GM23248 (cell line): ENCODE measurements around the gene HSP90B1. TPM values are rescaled to one million over a fixed set of nuclear protein-coding genes. Genes with fewer than 3 reads are reported as not detected.

Experiments
- DNase-seq: peaks from one replicate; pipeline ENCODE4 v3.0.0-alpha.2; 2015
- H2AFZ ChIP-seq: fragments of 200-600 bp; sonication (generic); 2 replicates; pipeline ENCODE4 v1.6.1; 2016; ENCODE audit warnings: antibody characterized with exemption
- H3F3A ChIP-seq: fragments of 200-600 bp; sonication (generic); 2 replicates; pipeline ENCODE4 v1.6.1; 2016; ENCODE audit warnings: mild to moderate bottlenecking, antibody characterized with exemption, mixed run types; ENCODE audit not compliant: insufficient read depth
- H3K27ac ChIP-seq: fragments of 200-600 bp; sonication (generic); 2 replicates; pipeline ENCODE4 v1.5.1; 2016; ENCODE audit warnings: mild to moderate bottlenecking
- H3K27me3 ChIP-seq: fragments of 200-600 bp; sonication (generic); replicated peaks from 2 replicates; pipeline ENCODE4 v1.6.1; 2016; ENCODE audit warnings: mild to moderate bottlenecking; ENCODE audit not compliant: insufficient read depth
- H3K36me3 ChIP-seq: fragments of 200-600 bp; sonication (generic); 2 replicates; pipeline ENCODE4 v1.6.1; 2016; ENCODE audit warnings: low read depth, mild to moderate bottlenecking
- H3K4me1 ChIP-seq: fragments of 200-600 bp; sonication (generic); 2 replicates; pipeline ENCODE4 v1.6.1; 2016; ENCODE audit warnings: mild to moderate bottlenecking; ENCODE audit not compliant: insufficient read depth
- H3K4me2 ChIP-seq: fragments of 200-600 bp; sonication (generic); one replicate; pipeline ENCODE4 v1.6.1; 2016; ENCODE audit warnings: mild to moderate bottlenecking; ENCODE audit not compliant: unreplicated experiment
- H3K4me3 ChIP-seq: fragments of 200-600 bp; sonication (generic); 2 replicates; pipeline ENCODE4 v1.5.1; 2016; ENCODE audit warnings: mild to moderate bottlenecking
- H3K79me2 ChIP-seq: fragments of 200-600 bp; sonication (generic); 2 replicates; pipeline ENCODE4 v1.6.1; 2016; ENCODE audit warnings: mild to moderate bottlenecking; ENCODE audit not compliant: insufficient read depth
- H3K9ac ChIP-seq: fragments of 200-600 bp; sonication (generic); 2 replicates; pipeline ENCODE4 v1.6.1; 2016; ENCODE audit warnings: mild to moderate bottlenecking
- H3K9me2 ChIP-seq: fragments of 200-600 bp; sonication (generic); 2 replicates; pipeline ENCODE4 v1.6.1; 2016; ENCODE audit warnings: mixed run types, mild to moderate bottlenecking, moderate library complexity; ENCODE audit not compliant: insufficient read depth
- H3K9me3 ChIP-seq: fragments of 200-600 bp; sonication (generic); one replicate; pipeline ENCODE4 v1.6.1; 2017; ENCODE audit warnings: low read depth
- H4K20me1 ChIP-seq: fragments of 200-600 bp; sonication (generic); 2 replicates; pipeline ENCODE4 v1.6.0; 2016; ENCODE audit not compliant: insufficient read depth
- EZH2 ChIP-seq: fragments of 200-600 bp; sonication (generic); IDR thresholded peaks from 2 replicates; pipeline ENCODE4 v1.6.1; 2018; ENCODE audit warnings: antibody characterized with exemption, mild to moderate bottlenecking; ENCODE audit not compliant: insufficient read depth, poor library complexity, severe bottlenecking
- EZH2phosphoT487 ChIP-seq: fragments of 200-600 bp; sonication (generic); IDR thresholded peaks from 2 replicates; pipeline ENCODE4 v1.6.1; 2018; ENCODE audit warnings: antibody characterized with exemption, moderate library complexity, mild to moderate bottlenecking, low read depth; ENCODE audit not compliant: insufficient read depth
- WGBS, 2 experiments: methylation state at CpG; one replicate each; pipeline ENCODE4 v1.1.6; 2015 to 2017; ENCODE audit warnings: low lambda C conversion rate in 2 of 2, low coverage in 1 of 2; ENCODE audit errors: missing lambda C conversion rate in 2 of 2; 5-methylcytosine and 5-hydroxymethylcytosine counted together
- in situ Hi-C: fragments of 300-500 bp; cut with MboI; formaldehyde crosslinking; loops from 2 replicates; pipeline ENCODE4 v1.15.0; 2020
- polyA plus RNA-seq: library from polyadenylated mRNA; unstranded; fragments of >200 nt; fragmentation: Nextera tagmentation; extraction: Ambion mirVana; gene quantifications from 2 replicates; pipeline ENCODE4 v1.2.1, GENCODE V29; 2016
- total RNA-seq: library from RNA; depleted of rRNA; stranded (reverse); fragments of >200 nt; shearing (Covaris generic); gene quantifications from 2 replicates; pipeline ENCODE4 v1.2.3, GENCODE V29; 2014; rRNA removed

Gene HSP90B1
- total and polyA plus RNA-seq, 2 experiments from 2014 or later: 555 to 969 TPM

DNA sequence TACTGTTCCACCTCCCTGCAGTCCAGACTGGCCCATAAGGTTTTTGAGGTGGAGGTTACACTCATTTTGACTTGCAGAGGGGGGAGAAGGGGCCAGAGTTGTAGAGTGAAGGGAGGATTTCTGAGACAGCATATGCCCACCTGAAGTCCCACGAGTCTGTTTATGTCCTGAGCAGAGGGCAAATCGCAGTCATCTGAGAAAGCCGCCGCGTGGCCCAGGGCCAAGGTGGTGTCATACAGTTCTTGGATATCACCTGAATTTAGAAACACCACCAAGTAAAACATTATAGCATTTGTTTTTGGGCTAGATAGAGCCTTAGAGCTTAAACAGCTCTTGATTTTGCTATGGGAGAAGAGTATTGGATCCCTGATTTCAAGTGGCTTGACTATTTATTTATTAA, 66.4 kb downstream of the HSP90B1 start:
- no peaks in the 10 kb centered on the region for H3K27me3 ChIP-seq

DNA sequence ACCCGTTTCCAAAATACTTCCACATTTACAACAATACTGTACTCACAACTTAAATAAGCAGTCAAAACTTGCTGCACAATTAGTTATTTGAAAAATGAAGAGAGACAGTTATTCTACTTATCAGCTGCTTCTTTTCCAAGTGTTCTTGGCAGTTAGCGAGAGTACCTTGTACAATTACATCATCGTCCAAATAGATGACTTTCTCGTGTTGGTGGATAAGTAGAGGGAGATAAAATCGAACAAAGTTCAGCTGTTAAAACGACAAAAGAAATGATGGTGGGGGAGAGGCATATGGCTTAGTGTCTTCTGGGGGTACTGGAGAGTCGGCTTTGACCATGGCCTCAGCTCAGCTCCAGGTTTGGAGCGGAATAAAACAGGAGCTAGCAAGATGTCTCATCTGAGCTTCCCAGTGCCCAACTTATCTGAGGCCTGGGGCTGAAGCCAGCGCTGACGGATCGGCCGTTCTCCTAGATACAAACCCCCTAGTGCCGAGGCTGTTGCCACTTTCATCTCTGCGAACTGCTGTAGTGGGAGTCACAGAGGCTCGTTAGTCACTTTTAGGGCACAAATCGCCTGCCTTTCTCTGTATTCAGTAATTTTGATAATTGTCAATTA, 67.2 kb downstream of the HSP90B1 start:
- in situ Hi-C loops: no loop called here
- no peak for TF ChIP-seq EZH2phosphoT487
- TF ChIP-seq EZH2: no peak
- Histone ChIP-seq H3K4me2 (no peak overlapping the region), H3K9me3 (no peaks in the 10 kb centered on the region), H3K9ac (no peak overlapping the region), H4K20me1 (no peaks in the 10 kb centered on the region), H2AFZ (no peak overlapping the region), H3K36me3 (peaks cover 5% of the 10 kb centered on the region; the same call in 1 of the 2 replicates), H3K4me1 (no peaks in the 10 kb centered on the region), H3K4me3 (no peak overlapping the region), H3F3A (peaks cover 8% of the 10 kb centered on the region; the same call in 1 of the 2 replicates), H3K27ac (no peak overlapping the region), H3K9me2 (no peaks in the 10 kb centered on the region), H3K79me2 (no peaks in the 10 kb centered on the region), H3K27me3 (no peaks in the 10 kb centered on the region)
- 87 to 90% methylated on average over 16 of the region's 16 CpGs for WGBS, 2 experiments
- no peak for DNase-seq

More for the DNA sequence above, 66.4 kb downstream of the HSP90B1 start:
- H3K79me2 ChIP-seq: no peaks in the 10 kb centered on the region
- no peak overlapping the region for H2AFZ ChIP-seq
- no peak for DNase-seq
- H3K27ac ChIP-seq: no peak overlapping the region
- H4K20me1 ChIP-seq: no peaks in the 10 kb centered on the region
- no peak overlapping the region for H3K4me3 ChIP-seq
- peaks cover 5% of the 10 kb centered on the region; the same call in 1 of the 2 replicates for H3K36me3 ChIP-seq
- no peak overlapping the region for H3K9ac ChIP-seq
- 87 to 91% methylated on average over 5 of the region's 5 CpGs for WGBS, 2 experiments
- no peaks in the 10 kb centered on the region for H3K9me3 ChIP-seq
- H3F3A ChIP-seq: peaks cover 8% of the 10 kb centered on the region; the same call in 1 of the 2 replicates
- in situ Hi-C loops: no loop called here
- no peaks in the 10 kb centered on the region for H3K9me2 ChIP-seq
- no peak for TF ChIP-seq EZH2phosphoT487
- no peak for TF ChIP-seq EZH2
- H3K4me2 ChIP-seq: no peak overlapping the region
- no peaks in the 10 kb centered on the region for H3K4me1 ChIP-seq

Other genes with a start within 250 kb of the HSP90B1 start
- gene NT5DC3, start 89.2 kb upstream of the HSP90B1 start, total RNA-seq: 4.3 and 5.2 TPM in 2 replicates
- gene NT5DC3, start 89.2 kb upstream of the HSP90B1 start, polyA plus RNA-seq: 3.2 and 3.4 TPM in 2 replicates
- gene TDG, start 35.5 kb downstream of the HSP90B1 start, total RNA-seq: 22.8 and 24.0 TPM in 2 replicates
- gene TDG, start 35.5 kb downstream of the HSP90B1 start, polyA plus RNA-seq: 25.5 and 28.5 TPM in 2 replicates
- 58.6 and 63.2 TPM in 2 replicates for gene GLT8D2, start 119.8 kb downstream of the HSP90B1 start, total RNA-seq
- 94.5 and 99.2 TPM in 2 replicates for gene GLT8D2, start 119.8 kb downstream of the HSP90B1 start, polyA plus RNA-seq
- gene HCFC2, start 134.1 kb downstream of the HSP90B1 start, total RNA-seq: 24.0 and 26.8 TPM in 2 replicates
- gene HCFC2, start 134.1 kb downstream of the HSP90B1 start, polyA plus RNA-seq: 16.6 and 16.9 TPM in 2 replicates
- 31.5 and 42.2 TPM in 2 replicates for gene NFYB, start 207.8 kb downstream of the HSP90B1 start, total RNA-seq
- 35.0 and 37.1 TPM in 2 replicates for gene NFYB, start 207.8 kb downstream of the HSP90B1 start, polyA plus RNA-seq